Thyroid gland (tissue), 4 donors: ENCODE results near the gene CMSS1. TPM values are rescaled to one million over a fixed set of nuclear protein-coding genes. Genes with fewer than 3 reads are reported as not detected.

Experiments
- DNase-seq, 2 donors: peaks; one replicate each; pipeline ENCODE4 v3.0.0-alpha.2; 2019
- H3K27ac ChIP-seq, 3 donors: fragments of 200-600 bp; sonication (generic); 1 replicate in 2 of 3; 2 replicates in 1 of 3; pipeline ENCODE4 v1.5.1; 2016 to 2019; ENCODE audit warnings: mild to moderate bottlenecking in 1 of 3, moderate library complexity in 1 of 3
- H3K27me3 ChIP-seq: fragments of 200-600 bp; sonication (generic); one replicate; pipeline ENCODE4 v1.5.1; 2019
- H3K36me3 ChIP-seq, 2 donors: fragments of 200-600 bp; sonication (generic); one replicate each; pipeline ENCODE4 v1.5.1; 2016 to 2019
- H3K4me1 ChIP-seq, 2 donors: fragments of 200-600 bp; sonication (generic); one replicate each; pipeline ENCODE4 v1.5.1; 2017 to 2019
- H3K4me3 ChIP-seq, 3 donors: fragments of 200-600 bp; sonication (generic); replicated peaks in 1 of 3; 1 replicate in 2 of 3; 2 replicates in 1 of 3; pipeline ENCODE4 v1.5.1; 2016; ENCODE audit warnings: mild to moderate bottlenecking in 1 of 3
- H3K9me3 ChIP-seq: fragments of 200-600 bp; sonication (generic); one replicate; pipeline ENCODE4 v1.5.1; 2017
- CTCF ChIP-seq, 6 experiments: fragments of 200-600 bp in 3 of 6; fragments of 450-650 bp in 3 of 6; sonication (generic) in 3 of 6; IDR thresholded peaks; one replicate each; pipeline ENCODE4 v1.5.1; 2016 to 2019; ENCODE audit warnings: antibody characterized with exemption in 6 of 6, mild to moderate bottlenecking in 2 of 6, inconsistent platforms in 1 of 6, moderate library complexity in 1 of 6
- POLR2A ChIP-seq, 2 donors: fragments of 450-650 bp; IDR thresholded peaks; one replicate each; pipeline ENCODE4 v1.6.1; 2017; ENCODE audit warnings: antibody characterized with exemption in 2 of 2, mild to moderate bottlenecking in 2 of 2, moderate library complexity in 1 of 2
- WGBS, 2 donors: methylation state at CpG; one replicate each; pipeline ENCODE4 v1.1.5; 2017; 5-methylcytosine and 5-hydroxymethylcytosine counted together
- intact Hi-C: fragments of 100-400 bp; cut with DNase I; formaldehyde crosslinking; loops from one replicate; pipeline ENCODE4 v1.15.1; 2023
- total RNA-seq, 4 donors: library from RNA; depleted of rRNA; stranded (reverse); fragments of >200 nt; gene quantifications; one replicate each; pipeline ENCODE4 v1.2.3, GENCODE V29; 2016

Gene CMSS1
- total RNA-seq, 4 donors from 2014 or later = 7.7 to 15.0 (median 12.9) TPM

- TF ChIP-seq CTCF (IDR thresholded peaks at IDR 0.05) = no peak
- TF ChIP-seq POLR2A (IDR thresholded peaks at IDR 0.05) = no peak
- no peak for DNase-seq
- WGBS, 2 donors = 90 to 96% methylated on average over 1 of the region's 1 CpG
- H3K27me3 ChIP-seq = no peaks in the 10 kb centered on the region
- no peaks in the 10 kb centered on the region for H3K36me3 ChIP-seq
- H3K4me1 ChIP-seq = no peaks in the 10 kb centered on the region
- no peaks in the 10 kb centered on the region for H3K9me3 ChIP-seq
- no peak overlapping the region for H3K27ac ChIP-seq
- intact Hi-C loops = no loop called here
- no peak overlapping the region for H3K4me3 ChIP-seq
Observed at GRCh38 chr3:100221159-100221558, 403.5 kb downstream of the CMSS1 start.

- WGBS, 2 donors = 92 to 97% methylated on average over 26 of the region's 26 CpGs
- Histone ChIP-seq H3K4me1 (no peaks in the 10 kb centered on the region), H3K4me3 (no peak overlapping the region), H3K9me3 (no peaks in the 10 kb centered on the region), H3K36me3 (no peaks in the 10 kb centered on the region), H3K27ac (no peak overlapping the region), H3K27me3 (no peaks in the 10 kb centered on the region)
- TF ChIP-seq POLR2A (IDR thresholded peaks at IDR 0.05) (no peak), CTCF (IDR thresholded peaks at IDR 0.05) (no peak)
- DNase-seq = no peak
- intact Hi-C loops = no loop called here
Observed at GRCh38 chr3:100225193-100225592, 407.5 kb downstream of the CMSS1 start.

GRCh38 chr3:100225883-100226282 is 408.2 kb downstream of the CMSS1 start:
- Histone ChIP-seq H3K27ac (no peak overlapping the region), H3K4me3 (no peak overlapping the region), H3K36me3 (no peaks in the 10 kb centered on the region), H3K27me3 (no peaks in the 10 kb centered on the region), H3K9me3 (no peaks in the 10 kb centered on the region), H3K4me1 (no peaks in the 10 kb centered on the region)
- no peak for TF ChIP-seq POLR2A (IDR thresholded peaks at IDR 0.05)
- TF ChIP-seq CTCF (IDR thresholded peaks at IDR 0.05) = no peak
- WGBS, 2 donors = 93 to 97% methylated on average over 8 of the region's 8 CpGs
- no peak for DNase-seq
- intact Hi-C loops = no loop called here

- TF ChIP-seq CTCF (IDR thresholded peaks at IDR 0.05) = no peak
- no peak for TF ChIP-seq POLR2A (IDR thresholded peaks at IDR 0.05)
- H3K9me3 ChIP-seq = no peaks in the 10 kb centered on the region
- H3K4me1 ChIP-seq = no peaks in the 10 kb centered on the region
- H3K36me3 ChIP-seq = no peaks in the 10 kb centered on the region
- no peak overlapping the region for H3K4me3 ChIP-seq
- intact Hi-C loops = no loop called here
- DNase-seq = no peak
- WGBS, 2 donors = 74% methylated on average over 6 of the region's 6 CpGs
- H3K27ac ChIP-seq = no peak overlapping the region
- H3K27me3 ChIP-seq = no peaks in the 10 kb centered on the region
Observed at GRCh38 chr3:100226712-100227429, 409.2 kb downstream of the CMSS1 start.

GRCh38 chr3:100227511-100227921 is 409.9 kb downstream of the CMSS1 start:
- no peaks in the 10 kb centered on the region for H3K36me3 ChIP-seq
- no peak for DNase-seq
- intact Hi-C loops = no loop called here
- WGBS, 2 donors = 80 to 93% methylated on average over 2 of the region's 2 CpGs
- no peak overlapping the region for H3K27ac ChIP-seq
- no peak overlapping the region for H3K4me3 ChIP-seq
- H3K9me3 ChIP-seq = no peaks in the 10 kb centered on the region
- no peak for TF ChIP-seq CTCF (IDR thresholded peaks at IDR 0.05)
- TF ChIP-seq POLR2A (IDR thresholded peaks at IDR 0.05) = no peak
- H3K4me1 ChIP-seq = no peaks in the 10 kb centered on the region
- no peaks in the 10 kb centered on the region for H3K27me3 ChIP-seq
